ENCODE measurements around the gene FBXO44.

DNA sequence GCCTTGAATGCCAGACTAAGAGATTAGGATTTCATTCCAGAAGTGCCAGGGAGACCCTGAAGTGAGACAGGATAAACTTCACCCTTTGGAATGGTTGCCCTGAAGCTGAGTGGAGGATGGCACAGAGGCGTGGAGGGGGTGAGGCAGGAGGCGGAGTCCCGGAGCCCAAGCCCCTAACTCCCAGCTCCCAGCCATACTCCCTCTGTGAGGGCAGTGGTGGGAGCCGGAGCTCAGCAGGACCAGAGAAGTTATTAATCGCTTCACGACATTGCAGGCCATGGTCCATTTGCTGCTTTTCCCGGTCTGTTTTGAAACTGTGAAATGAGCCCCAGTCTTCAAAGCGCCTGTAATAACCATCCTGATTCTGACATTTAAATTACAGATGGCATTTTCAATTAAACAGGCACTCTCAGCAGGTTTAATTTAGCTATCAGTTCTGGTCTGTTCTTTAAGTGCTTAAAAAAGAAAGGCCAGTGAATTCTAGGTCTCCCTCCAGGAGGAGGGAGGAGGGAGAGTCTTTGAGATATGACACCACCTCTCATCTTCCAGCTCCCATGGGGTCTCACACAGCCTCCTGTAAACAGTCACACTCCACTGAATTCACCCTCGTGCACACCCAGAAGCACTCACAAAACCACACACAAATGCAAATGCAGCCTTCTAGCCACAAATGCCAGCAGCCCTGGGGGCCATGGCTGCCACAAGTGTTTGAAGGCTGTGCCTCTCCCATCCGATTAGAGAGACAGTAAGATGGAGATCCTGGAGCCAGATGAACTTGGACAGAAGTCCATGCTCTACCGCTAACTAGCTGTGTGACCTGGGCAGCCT lies 20.1 kb upstream of the FBXO44 start:
- no peak for TF ChIP-seq POLR2A (IDR thresholded peaks at IDR 0.05; ENCODE audit: low read length)
- no peak for TF ChIP-seq GATA1 (IDR thresholded peaks at IDR 0.05; ENCODE audit: low read depth, low read length)
